Colonic mucosa (tissue), 4 donors: ENCODE data around the gene DACT3. TPM values are rescaled to one million over a fixed set of nuclear protein-coding genes. Genes with fewer than 3 reads are reported as not detected.

Experiments used
- DNase-seq: peaks from one replicate; pipeline ENCODE4 v3.0.0-alpha.2; 2020
- H3K27ac ChIP-seq: fragments of 200-600 bp; one replicate; pipeline ENCODE4 v1.8.0; 2021
- H3K27me3 ChIP-seq: fragments of 200-600 bp; one replicate; pipeline ENCODE4 v1.8.0; 2021
- H3K36me3 ChIP-seq: fragments of 200-600 bp; one replicate; pipeline ENCODE4 v1.8.0; 2021
- H3K4me1 ChIP-seq: fragments of 200-600 bp; one replicate; pipeline ENCODE4 v1.8.0; 2021; ENCODE audit warnings: mild to moderate bottlenecking
- H3K4me3 ChIP-seq: fragments of 200-600 bp; one replicate; pipeline ENCODE4 v1.8.0; 2021
- H3K9ac ChIP-seq, 2 donors: one replicate each; pipeline ENCODE4 v1.7.0; 2013; ENCODE audit warnings: control low read depth in 2 of 2, low read depth in 2 of 2, low read length in 2 of 2
- H3K9me3 ChIP-seq: fragments of 200-600 bp; one replicate; pipeline ENCODE4 v1.8.0; 2021
- intact Hi-C: fragments of 100-400 bp; cut with DNase I; formaldehyde crosslinking; loops from one replicate; pipeline ENCODE4 v1.14.1; 2022
- total RNA-seq, 2 donors: library from RNA; stranded (reverse); fragmentation: NEBNext Ultra II Directional in 1 of 2; extraction: Animal tissue kit (Norgen Biotek cat#: 25700) in 1 of 2; gene quantifications; one replicate each; pipeline ENCODE4 v1.2.1, GENCODE V29; 2021
- TF ChIP-seq, protein P1 (sequence below): fragments of 200-600 bp; IDR thresholded peaks from one replicate; pipeline ENCODE4 v1.8.0; 2022; ENCODE audit warnings: antibody characterized with exemption, mild to moderate bottlenecking
- donor health status: healthy.
- donor health status: DM: no; HTN: no; CAD: no.
- donor health status: DM: no; HTN: no; CAD: no.

DACT3 gene
- total RNA-seq, 2 donors from 2014 or later: 1.6 to 5.3 TPM

DNA sequence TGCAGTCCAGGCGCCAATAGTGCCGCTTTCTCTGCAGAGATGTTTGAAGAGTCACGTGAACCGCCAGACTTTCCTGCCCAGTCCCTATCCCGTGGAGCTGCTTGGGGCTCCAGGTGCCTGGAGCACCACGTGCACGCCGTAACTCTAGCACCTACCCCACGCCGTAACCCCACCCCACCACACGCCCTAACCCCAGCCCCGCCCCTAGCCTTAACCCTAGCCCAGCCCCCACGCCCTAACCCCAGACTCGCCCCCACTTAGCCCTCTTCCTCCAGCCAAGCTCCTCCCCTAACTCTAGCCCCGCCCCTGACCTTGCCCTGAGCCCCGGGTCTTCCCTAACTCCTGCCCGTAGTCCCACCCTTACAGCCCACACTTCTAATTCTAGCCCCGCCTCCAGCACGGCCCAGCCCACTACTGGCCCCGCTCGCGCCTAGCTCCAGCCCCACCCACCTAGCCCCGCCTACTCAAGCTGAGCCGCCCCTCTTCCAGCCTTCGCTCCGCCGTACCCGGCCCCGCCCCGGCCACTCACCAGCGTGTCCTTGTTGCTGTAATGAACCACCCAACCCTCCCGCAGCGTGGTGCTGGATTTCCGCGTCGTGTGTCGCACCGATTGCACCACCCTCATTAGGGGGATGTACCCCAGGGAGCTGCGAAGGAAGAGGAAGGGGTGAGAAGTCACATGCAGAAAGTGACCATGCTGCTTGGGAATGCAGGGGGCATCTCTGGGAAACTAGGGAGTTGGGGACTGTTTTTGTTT, 36.4 kb upstream of the DACT3 start:
- no peak overlapping the region for H3K27ac ChIP-seq
- H3K9ac ChIP-seq: peak overlapping the region in 1 of 2 donors; percentile 34
- no peaks in the 10 kb centered on the region for H3K9me3 ChIP-seq
- no peaks in the 10 kb centered on the region for H3K4me1 ChIP-seq
- intact Hi-C loops: no loop called here
- H3K27me3 ChIP-seq: no peaks in the 10 kb centered on the region
- no peak overlapping the region for H3K4me3 ChIP-seq
- H3K36me3 ChIP-seq: peaks cover 41% of the 10 kb centered on the region
- TF ChIP-seq, protein P1, sequence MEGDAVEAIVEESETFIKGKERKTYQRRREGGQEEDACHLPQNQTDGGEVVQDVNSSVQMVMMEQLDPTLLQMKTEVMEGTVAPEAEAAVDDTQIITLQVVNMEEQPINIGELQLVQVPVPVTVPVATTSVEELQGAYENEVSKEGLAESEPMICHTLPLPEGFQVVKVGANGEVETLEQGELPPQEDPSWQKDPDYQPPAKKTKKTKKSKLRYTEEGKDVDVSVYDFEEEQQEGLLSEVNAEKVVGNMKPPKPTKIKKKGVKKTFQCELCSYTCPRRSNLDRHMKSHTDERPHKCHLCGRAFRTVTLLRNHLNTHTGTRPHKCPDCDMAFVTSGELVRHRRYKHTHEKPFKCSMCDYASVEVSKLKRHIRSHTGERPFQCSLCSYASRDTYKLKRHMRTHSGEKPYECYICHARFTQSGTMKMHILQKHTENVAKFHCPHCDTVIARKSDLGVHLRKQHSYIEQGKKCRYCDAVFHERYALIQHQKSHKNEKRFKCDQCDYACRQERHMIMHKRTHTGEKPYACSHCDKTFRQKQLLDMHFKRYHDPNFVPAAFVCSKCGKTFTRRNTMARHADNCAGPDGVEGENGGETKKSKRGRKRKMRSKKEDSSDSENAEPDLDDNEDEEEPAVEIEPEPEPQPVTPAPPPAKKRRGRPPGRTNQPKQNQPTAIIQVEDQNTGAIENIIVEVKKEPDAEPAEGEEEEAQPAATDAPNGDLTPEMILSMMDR: no peak
- DNase-seq: peak; percentile 97

DNA sequence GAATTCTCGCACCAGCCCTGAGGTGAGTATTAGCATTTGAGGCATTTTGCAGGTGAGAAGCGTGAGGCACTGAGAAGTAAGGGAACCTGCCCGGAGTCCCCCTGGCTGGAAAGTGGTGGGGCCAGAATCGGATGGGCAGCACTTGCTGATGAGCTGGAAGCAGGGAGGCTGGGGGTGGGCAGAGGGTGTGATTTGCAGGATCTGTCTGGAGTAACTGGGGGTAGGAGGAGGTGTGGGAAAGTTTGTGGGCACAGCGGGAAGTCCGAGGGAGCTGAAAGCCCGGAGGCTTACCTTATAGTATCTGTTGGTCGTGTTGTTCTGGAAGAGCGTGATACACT, 35.9 kb upstream of the DACT3 start:
- H3K4me3 ChIP-seq: no peak overlapping the region
- H3K4me1 ChIP-seq: no peaks in the 10 kb centered on the region
- H3K27me3 ChIP-seq: no peaks in the 10 kb centered on the region
- no peak overlapping the region for H3K9ac ChIP-seq
- intact Hi-C loops: no loop called here
- H3K9me3 ChIP-seq: no peaks in the 10 kb centered on the region
- TF ChIP-seq, protein P1: no peak
- H3K36me3 ChIP-seq: peaks cover 39% of the 10 kb centered on the region
- H3K27ac ChIP-seq: no peak overlapping the region
- no peak for DNase-seq

DNA sequence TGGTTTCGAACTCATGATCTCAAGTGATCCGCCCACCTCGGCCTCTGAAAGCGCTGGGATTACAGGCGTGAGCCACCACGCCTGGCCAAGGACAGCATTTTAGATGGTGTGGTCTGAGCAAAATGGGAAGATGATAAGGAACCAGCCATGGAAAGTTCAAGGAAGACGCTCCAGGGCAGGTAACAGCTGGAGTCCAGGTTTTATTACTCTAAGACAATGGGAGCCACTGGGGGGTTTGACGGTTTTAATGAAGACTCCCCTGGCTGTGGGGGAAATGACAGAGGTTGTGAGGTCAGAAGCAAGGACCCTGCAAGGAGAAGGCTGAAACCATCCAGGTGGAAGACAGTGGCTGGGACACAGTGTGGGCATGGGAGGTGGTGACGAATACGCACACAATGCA, 35.1 kb upstream of the DACT3 start:
- DNase-seq: no peak
- intact Hi-C loops: no loop called here
- H3K9me3 ChIP-seq: no peaks in the 10 kb centered on the region
- no peaks in the 10 kb centered on the region for H3K27me3 ChIP-seq
- peaks cover 42% of the 10 kb centered on the region for H3K36me3 ChIP-seq
- H3K27ac ChIP-seq: no peak overlapping the region
- H3K9ac ChIP-seq: no peak overlapping the region
- no peak overlapping the region for H3K4me3 ChIP-seq
- H3K4me1 ChIP-seq: no peaks in the 10 kb centered on the region
- TF ChIP-seq, protein P1: no peak

DNA sequence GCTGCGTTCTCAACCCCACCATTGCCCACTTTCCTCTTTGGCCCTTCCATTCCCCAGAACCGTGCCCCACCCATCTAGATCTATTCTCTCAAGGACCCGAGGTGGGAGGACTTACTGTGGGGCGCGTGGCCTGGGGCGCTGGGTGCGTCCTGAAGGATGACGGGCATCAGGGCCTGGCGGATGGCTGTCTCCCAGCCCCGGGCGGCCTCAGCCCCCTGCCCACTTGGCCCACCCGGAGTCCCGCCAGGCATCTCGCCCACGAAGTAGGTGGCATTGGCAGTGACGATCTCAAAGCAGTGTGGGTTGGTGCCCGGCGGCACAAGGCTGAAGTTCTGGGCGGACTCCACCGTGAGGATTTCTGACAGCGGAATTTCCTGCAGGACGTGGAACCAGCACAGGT, 32.8 kb upstream of the DACT3 start:
- no peaks in the 10 kb centered on the region for H3K9me3 ChIP-seq
- H3K36me3 ChIP-seq: peaks cover 50% of the 10 kb centered on the region

DNA sequence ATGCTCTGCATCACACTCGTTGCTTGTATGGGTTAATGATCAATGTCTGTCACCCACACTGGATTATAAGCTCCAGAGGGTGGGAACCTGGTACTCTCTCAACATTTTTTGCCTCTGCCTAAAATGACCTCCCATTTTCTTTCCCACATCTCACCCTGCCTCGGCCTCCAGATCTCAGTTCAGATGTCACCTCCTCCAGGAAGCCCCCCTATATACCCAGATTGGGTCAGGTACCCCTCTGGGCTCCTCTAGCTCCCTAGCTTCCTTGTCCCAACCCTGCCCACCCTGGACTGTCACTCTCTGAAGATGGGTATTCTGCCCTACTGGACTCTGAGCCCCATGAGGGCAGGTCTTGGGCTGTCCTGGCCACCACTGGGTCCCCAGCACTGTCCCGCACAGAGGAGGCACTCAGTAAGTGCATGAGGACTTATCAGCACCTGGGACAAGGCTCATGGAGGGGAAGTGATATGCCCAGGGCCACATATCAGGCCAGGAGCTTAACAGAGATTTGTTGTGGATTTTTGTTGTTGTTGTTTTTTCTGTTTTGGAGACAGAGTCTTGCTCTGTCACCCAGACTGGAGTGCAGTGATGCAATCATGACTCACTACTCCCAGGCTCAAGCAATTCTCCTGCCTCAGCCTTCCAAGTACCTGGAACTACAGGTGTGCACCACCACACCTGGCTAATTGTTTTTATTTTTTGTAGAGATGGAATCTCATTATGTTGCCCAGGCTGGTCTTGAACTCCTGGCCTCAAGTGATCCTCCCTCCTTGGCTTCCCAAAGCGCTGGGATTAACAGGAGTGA, 32.1 kb upstream of the DACT3 start:
- DNase-seq: no peak
- TF ChIP-seq, protein P1: no peak
- Histone ChIP-seq H3K9ac (no peak overlapping the region), H3K27me3 (no peaks in the 10 kb centered on the region), H3K27ac (no peak overlapping the region), H3K4me1 (no peaks in the 10 kb centered on the region), H3K36me3 (peaks cover 50% of the 10 kb centered on the region), H3K9me3 (no peaks in the 10 kb centered on the region), H3K4me3 (no peak overlapping the region)
- intact Hi-C loops: no loop called here

More for the DNA sequence above, 32.8 kb upstream of the DACT3 start:
- intact Hi-C loops: no loop called here
- H3K4me3 ChIP-seq: no peak overlapping the region
- no peak overlapping the region for H3K27ac ChIP-seq
- no peaks in the 10 kb centered on the region for H3K4me1 ChIP-seq
- no peak overlapping the region for H3K9ac ChIP-seq
- TF ChIP-seq, protein P1: no peak
- DNase-seq: no peak
- H3K27me3 ChIP-seq: no peaks in the 10 kb centered on the region
